ENCODE data around the gene NUP214.
"Not testable (repeated sequence)": the region's sequence is repeated elsewhere in the genome, so short reads cannot be mapped to it uniquely, and the experiment has no call there.

NUP214 gene

GRCh38 chr9:131160416-131161112 lies 35.2 kb downstream of the NUP214 start:
- DNase-seq (ENCODE audit: low read depth in 1 of 2, low spot score in 1 of 2), result no peak

GRCh38 chr9:131161585-131161984 lies 36.2 kb downstream of the NUP214 start:
- DNase-seq (ENCODE audit: low read depth in 1 of 2, low spot score in 1 of 2), result no peak

GRCh38 chr9:131162886-131163285 lies 37.5 kb downstream of the NUP214 start:
- DNase-seq (ENCODE audit: low read depth in 1 of 2, low spot score in 1 of 2), result no peak

DNA sequence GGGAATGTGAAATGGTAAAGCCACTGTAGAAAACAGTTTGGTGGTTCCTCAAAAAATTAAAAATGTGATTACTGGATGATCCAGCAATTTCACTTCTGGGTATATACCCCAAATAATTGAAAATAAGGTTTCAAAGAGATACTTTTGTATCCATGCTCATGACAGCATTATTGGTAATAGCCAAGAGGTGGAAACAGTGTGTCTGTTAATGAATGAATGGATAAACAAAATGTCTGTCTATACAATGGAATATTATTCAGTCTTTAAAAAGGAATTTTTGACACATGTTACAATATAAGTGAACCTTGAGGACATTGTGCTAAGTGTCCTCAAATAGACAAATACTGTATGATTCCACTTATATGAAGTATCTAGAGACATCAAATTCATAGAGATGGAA lies 40.1 kb downstream of the NUP214 start:
- no peak for DNase-seq (ENCODE audit: low read depth in 1 of 2, low spot score in 1 of 2)

DNA sequence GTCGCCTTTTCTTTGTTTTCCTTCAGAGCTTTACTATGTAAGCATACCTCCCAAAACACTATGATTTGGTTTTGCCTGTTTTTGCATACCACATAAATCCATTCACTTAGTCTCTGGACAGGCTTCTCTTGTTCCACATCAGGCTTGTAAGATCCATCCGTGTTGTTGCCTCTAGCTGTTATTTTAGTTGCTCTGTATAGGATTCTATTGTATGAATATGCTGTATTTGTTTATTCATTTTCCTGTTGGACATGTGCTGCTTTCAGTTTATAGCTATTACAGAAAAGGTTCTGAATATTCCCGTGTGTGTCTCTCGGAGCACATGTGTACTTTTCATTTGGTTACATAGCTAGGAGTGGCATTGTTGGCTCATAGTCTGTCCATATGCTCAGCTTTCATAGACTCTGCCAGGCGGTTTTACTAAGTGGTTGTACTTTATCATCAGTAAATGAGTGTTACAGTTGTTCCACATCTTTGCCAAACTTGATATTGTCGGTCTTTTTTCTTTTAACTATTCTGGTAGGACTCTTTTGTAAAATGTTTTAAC lies 41.8 kb downstream of the NUP214 start:
- no peak for DNase-seq (ENCODE audit: low read depth in 1 of 2, low spot score in 1 of 2)

DNA sequence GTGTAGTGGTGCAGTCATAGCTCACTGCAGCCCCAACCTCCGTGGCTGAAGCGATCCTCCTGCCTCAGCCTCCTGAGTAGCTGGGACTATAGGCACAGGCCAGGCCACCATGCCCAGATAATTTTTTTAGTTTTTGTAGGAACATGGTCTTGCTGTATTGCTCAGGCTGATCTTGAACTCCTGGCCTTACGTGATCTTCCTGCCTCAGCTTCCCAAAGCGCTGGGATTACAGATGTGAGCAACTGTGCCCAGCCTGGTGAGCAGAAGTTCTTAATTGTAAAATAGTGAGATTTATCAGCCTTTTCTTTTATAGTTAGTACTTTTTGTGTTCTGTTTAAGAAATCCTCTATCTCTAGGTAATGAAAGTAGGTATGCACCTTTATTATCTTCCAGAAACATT lies 42.5 kb downstream of the NUP214 start:
- no peak for DNase-seq (ENCODE audit: low read depth in 1 of 2, low spot score in 1 of 2)

DNA sequence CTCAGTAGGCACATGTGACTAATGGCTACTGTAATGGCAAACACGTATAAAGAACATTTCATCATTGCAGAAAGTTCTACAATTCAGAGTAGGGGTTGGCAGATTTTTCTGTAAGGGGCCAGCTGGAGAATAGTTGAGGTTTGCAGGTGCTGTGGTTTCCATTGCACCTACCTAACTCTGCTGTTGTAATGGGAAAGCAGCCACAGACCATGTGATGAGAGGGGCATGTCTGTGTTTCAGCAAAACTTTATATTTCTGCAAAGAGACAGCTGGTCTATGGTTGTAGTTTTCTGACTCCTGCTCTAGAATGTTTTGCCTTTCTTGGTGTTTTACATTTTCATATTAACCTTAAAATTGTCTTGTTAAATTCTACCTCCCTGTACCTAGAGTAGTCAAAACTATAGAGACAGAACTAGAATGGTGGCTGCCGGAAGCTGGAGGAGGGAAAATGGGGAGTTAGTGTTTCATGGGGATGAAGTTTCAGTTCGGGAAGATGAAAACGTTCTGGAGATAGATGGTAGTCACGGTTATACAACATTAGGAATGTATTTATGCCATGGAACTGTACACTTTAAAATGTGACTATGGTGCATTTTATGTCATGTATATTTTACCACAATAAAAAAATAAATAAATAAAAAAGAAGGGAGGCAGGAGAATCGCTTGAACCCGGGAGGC lies 44.3 kb downstream of the NUP214 start:
- DNase-seq (ENCODE audit: low read depth in 1 of 2, low spot score in 1 of 2), result no peak

DNA sequence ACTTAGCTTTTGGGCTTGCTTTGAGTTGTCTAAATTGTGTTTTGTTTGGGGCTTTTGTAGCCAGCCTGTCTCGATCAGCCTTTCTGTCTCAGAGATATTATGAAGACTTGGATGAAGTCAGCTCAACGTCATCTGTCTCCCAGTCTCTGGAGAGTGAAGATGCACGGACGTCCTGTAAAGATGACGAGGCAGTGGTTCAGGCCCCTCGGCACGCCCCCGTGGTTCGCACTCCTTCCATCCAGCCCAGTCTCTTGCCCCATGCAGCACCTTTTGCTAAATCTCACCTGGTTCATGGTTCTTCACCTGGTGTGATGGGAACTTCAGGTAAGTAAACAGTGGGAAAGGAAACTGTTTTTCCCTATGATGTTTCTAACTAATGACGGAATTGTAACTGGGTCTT lies 48.6 kb downstream of the NUP214 start:
- DNase-seq (ENCODE audit: low read depth in 1 of 2, low spot score in 1 of 2), result no peak

DNA sequence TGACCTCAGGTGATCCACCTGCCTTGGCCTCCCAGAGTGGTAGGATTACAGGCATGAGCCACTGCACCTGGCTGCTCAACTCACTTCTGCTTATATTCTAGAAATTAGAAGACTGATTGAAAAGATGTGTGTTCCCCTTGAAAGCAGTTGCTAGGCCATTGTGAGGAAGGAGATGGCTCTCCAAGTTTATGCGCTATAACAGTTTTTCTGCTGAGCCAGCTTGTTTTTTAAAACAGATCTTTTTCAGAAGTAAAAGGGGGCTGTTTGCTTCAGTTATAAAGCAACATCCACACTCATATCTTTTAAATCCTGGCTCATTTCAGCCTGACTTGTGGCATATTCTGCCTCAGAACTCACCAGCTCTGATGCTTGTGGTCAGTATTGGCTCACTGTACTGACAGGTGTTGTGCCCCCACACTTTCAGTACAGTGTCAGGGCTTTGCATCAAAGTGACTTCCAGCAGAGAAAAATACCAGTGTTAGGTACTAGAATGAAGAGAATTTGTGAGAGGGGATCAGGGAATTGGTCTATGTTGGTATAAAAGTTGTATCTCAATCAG lies 49.4 kb downstream of the NUP214 start:
- no peak for DNase-seq (ENCODE audit: low read depth in 1 of 2, low spot score in 1 of 2)

GRCh38 chr9:131177898-131178297 lies 52.5 kb downstream of the NUP214 start:
- no peak for DNase-seq (ENCODE audit: low read depth in 1 of 2, low spot score in 1 of 2)

GRCh38 chr9:131178382-131178781 lies 53.0 kb downstream of the NUP214 start:
- peak; percentile 54 to 66 for DNase-seq (ENCODE audit: low read depth in 1 of 2, low spot score in 1 of 2)

DNA sequence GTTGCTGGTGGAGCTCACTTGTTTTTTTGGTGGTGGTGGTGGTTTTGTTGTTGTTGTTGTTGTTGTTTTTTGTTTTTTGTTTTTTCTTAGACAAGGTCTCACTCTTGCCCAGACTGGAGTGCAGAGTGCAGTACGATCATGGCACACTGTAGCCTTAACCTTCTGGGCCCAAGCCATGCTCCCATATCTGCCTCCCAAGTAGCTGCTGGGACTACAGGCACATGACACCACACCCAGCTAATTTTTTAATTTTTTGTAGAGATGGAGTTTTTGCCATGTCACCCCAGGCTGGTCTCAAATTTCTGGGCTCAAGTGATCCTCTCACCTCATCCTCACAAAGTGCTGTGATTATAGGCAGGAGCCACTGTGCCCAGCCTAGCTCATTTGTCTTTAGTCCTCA lies 53.5 kb downstream of the NUP214 start:
- DNase-seq (ENCODE audit: low read depth in 1 of 2, low spot score in 1 of 2), result no peak

DNA sequence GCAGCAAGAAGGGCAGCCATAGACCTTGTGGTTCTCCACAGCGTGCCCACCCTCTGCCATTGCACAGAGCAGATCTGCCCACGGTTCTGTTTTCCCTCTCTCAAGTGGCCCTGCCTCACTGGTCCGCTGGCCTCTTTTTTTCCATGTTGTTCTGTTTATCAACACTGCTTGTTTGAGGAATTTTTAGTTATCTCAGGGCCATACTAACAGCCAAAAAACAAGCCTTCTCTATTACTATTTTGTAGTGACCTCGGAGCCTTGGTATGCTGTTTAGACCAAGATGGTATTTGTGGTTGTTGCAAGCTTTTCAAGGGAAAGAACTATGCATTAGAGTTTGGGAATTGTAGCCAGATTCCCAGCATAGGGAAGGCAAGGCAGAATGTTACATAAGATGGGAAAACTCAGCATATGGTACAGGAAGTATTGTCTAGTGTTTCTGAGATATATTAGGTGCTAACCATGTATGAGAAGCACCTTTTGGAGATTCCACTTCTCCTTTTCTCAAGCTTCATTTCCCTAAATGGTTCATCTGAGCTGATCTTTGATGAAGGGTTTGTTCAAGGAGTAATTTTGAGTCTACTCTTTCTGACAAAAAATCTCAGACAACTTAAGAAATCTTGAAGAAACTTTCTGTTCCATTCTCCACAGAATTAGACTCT lies 54.3 kb downstream of the NUP214 start:
- no peak for DNase-seq (ENCODE audit: low read depth in 1 of 2, low spot score in 1 of 2)

- no peak for DNase-seq (ENCODE audit: low read depth in 1 of 2, low spot score in 1 of 2)
Measured at GRCh38 chr9:131180454-131180853, 55.1 kb downstream of the NUP214 start.

DNA sequence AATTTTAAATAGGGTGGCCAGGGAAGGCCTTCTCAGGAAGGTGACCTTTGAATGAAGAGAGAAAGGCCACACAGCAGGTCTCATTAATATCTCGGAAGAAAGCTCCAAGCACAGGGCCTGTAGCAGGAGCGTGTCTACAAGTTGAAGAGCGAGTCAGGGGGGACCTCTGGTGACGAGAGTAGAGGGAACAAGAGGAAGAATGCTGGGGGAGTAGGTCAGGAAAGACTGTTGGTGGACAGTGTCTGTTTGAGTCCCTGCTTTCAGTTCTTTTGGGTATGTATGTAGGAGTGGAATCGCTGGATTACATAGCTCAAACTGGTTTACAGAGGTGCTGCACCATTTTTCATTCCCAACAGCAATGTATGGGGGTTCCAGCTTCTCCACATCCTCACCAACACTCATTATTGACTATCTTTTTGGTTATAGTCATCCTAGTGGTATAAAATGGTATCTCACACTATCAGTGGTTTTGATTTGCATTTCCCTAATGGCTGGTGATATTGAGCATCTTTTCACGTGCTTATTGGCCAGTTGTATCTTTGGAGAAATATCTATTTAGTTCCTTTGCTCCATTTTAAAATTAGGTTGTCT lies 55.8 kb downstream of the NUP214 start:
- DNase-seq (ENCODE audit: low read depth in 1 of 2, low spot score in 1 of 2), result no peak

DNA sequence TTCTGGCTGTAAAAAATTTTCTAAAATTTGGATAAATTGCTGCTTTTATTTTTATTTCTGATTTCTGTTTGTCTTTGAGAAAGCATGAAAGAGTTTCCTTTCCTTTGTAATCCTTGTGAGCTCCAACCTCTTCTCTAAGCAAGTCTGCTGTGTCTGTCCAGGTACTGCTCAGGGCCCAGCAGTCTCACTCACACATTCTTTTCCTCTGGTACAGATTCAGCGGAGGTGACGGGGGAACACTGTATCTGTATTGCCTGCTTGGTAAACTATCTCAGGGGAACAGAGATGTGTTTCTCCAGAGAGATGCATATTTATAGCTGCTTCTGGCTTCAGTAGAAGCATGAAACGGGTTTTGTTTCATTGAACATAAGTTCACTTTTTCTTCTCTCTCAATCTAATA lies 60.5 kb downstream of the NUP214 start:
- no peak for DNase-seq (ENCODE audit: low read depth in 1 of 2, low spot score in 1 of 2)

GRCh38 chr9:131186622-131187021 lies 61.2 kb downstream of the NUP214 start:
- DNase-seq (ENCODE audit: low read depth in 1 of 2, low spot score in 1 of 2), result no peak

- no peak for DNase-seq (ENCODE audit: low read depth in 1 of 2, low spot score in 1 of 2)
Measured at GRCh38 chr9:131187957-131188356, 62.6 kb downstream of the NUP214 start.

GRCh38 chr9:131188976-131189375 lies 63.6 kb downstream of the NUP214 start:
- no peak for DNase-seq (ENCODE audit: low read depth in 1 of 2, low spot score in 1 of 2)

DNA sequence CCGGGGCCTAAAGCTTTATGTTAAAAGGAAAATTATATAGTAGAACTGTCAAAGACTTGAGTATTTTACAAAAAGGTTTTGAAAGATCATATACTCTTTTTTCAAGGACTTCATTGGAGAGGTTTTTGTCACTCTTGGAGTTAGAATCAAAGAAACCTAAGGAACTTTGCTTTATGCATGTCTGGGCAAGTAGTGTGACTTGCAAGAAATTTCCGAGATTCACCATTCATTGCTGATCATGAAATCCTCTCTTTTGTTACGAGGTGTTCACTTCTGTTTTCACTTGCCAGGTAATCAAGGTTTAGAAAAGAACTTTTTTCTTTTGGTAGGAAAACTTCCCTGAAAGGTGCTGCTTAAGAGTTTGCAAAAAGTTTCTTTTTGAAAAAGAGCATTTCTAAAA lies 64.8 kb downstream of the NUP214 start:
- DNase-seq (ENCODE audit: low read depth in 1 of 2, low spot score in 1 of 2), result no peak

DNA sequence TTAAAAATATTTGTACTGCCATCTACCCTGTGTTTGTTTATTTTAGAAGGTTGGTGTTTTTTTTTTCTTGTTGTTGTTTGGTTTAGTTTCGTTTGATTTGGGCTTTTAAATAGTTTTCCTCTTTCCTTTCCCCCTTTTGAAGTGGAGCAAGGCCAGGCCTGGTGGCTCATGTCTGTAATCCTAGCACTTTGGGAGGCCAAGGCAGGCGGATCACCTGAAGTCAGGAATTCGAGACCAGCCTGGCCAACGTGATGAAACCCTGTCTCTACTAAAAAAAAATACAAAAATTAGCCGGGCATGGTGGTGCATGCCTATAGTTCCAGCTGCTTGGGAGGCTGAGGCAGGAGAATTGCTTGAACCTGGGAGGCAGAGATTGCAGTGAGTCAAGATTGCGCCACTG lies 65.6 kb downstream of the NUP214 start:
- DNase-seq (ENCODE audit: low read depth in 1 of 2, low spot score in 1 of 2), result not testable (repeated sequence)

Data from activated CD4-positive, alpha-beta T cell treated with anti-CD3 and anti-CD28 coated beads, Interleukin-2, amount 50 U/mL, for 24 hours (primary cell).